SK-N-SH treated with all-trans-retinoic acid at 6 μM for 48 hours (cell line): Measurements from ENCODE around the gene RAX2.

ENCODE experiments used
- ARNTL ChIP-seq: fragments of 450-650 bp; formaldehyde crosslinking; IDR thresholded peaks from 2 replicates; pipeline ENCODE4 v1.5.0; 2020; ENCODE audit warnings: low read depth, mild to moderate bottlenecking, moderate library complexity, borderline replicate concordance
- ZNF70 ChIP-seq: fragments of 450-650 bp; formaldehyde crosslinking; IDR thresholded peaks from 2 replicates; pipeline ENCODE4 v1.5.0; 2020; ENCODE audit warnings: mild to moderate bottlenecking, moderate library complexity

- TF ChIP-seq ZNF70 (no peak), ARNTL (CRISPR knock-in tag) (no peak)
These were observed 42.6 kb upstream of the RAX2 start for GRCh38 chr19:3814648-3815047.
